PC-3 (cell line): Measurements from ENCODE around the gene NUBPL. TPM values are rescaled to one million over a fixed set of nuclear protein-coding genes. Genes with fewer than 3 reads are reported as not detected.
A peak's percentile ranks its signal among the peaks of the same experiment; 100 is the strongest.

Experiments used
- ATAC-seq: fragments of 200-7000 bp; cut with Tn5 transposase; 2 replicates; pipeline ENCODE4 v1.9.1; 2020; ENCODE audit warnings: mild to moderate bottlenecking, moderate library complexity
- BruUV-seq: library from RNA; stranded (reverse); fragments of 400-500 nt; replicated peaks from 2 replicates; lab custom pipeline; 2021; lab: Mats Ljungman, UMichigan
- CTCF ChIA-PET: fragments of 300-600 bp; sonication (Branson Sonifier 250); formaldehyde crosslinking; loops from one replicate; lab custom pipeline; 2022; ENCODE audit warnings: antibody characterized with exemption; lab: Charles Lee
- POLR2A ChIA-PET: fragments of 300-600 bp; sonication (Branson Sonifier 250); formaldehyde crosslinking; loops from one replicate; lab custom pipeline; 2022; ENCODE audit warnings: antibody characterized with exemption; ENCODE audit not compliant: unreplicated experiment; lab: Charles Lee
- DNase-seq: peaks from one replicate; pipeline ENCODE4 v3.0.0-alpha.2; 2015
- H2AFZ ChIP-seq: fragments of 300-600 bp; sonication (generic); 2 replicates; pipeline ENCODE4 v1.6.0; 2016; ENCODE audit warnings: antibody characterized with exemption, low read length
- H3F3A ChIP-seq: fragments of 300-600 bp; sonication (generic); one replicate; pipeline ENCODE4 v1.6.0; 2017; ENCODE audit warnings: antibody characterized with exemption, low read length, control low read depth, mild to moderate bottlenecking; ENCODE audit not compliant: unreplicated experiment
- H3K27ac ChIP-seq: fragments of 300-600 bp; sonication (generic); 2 replicates; pipeline ENCODE4 v1.5.1; 2016; ENCODE audit warnings: mild to moderate bottlenecking, low read length
- H3K27me3 ChIP-seq: fragments of 300-600 bp; sonication (generic); 2 replicates; pipeline ENCODE4 v1.6.1; 2016; ENCODE audit warnings: low read length, mixed read lengths
- H3K36me3 ChIP-seq: fragments of 300-600 bp; sonication (generic); 2 replicates; pipeline ENCODE4 v1.6.1; 2016; ENCODE audit warnings: low read depth, mixed run types, low read length, mixed read lengths
- H3K4me1 ChIP-seq: fragments of 300-600 bp; sonication (generic); 2 replicates; pipeline ENCODE4 v1.5.1; 2016; ENCODE audit warnings: low read length; ENCODE audit not compliant: insufficient read depth
- H3K4me2 ChIP-seq: fragments of 300-600 bp; sonication (generic); 2 replicates; pipeline ENCODE4 v1.6.0; 2016; ENCODE audit warnings: low read length
- H3K4me3 ChIP-seq: fragments of 300-600 bp; sonication (generic); 2 replicates; pipeline ENCODE4 v1.5.1; 2016; ENCODE audit warnings: mild to moderate bottlenecking, low read length, mixed read lengths
- H3K79me2 ChIP-seq: fragments of 300-600 bp; sonication (generic); 2 replicates; pipeline ENCODE4 v1.6.1; 2017; ENCODE audit warnings: low read length, mixed read lengths
- H3K9ac ChIP-seq: fragments of 300-600 bp; sonication (generic); 2 replicates; pipeline ENCODE4 v1.6.0; 2016; ENCODE audit warnings: mild to moderate bottlenecking, low read length
- H3K9me2 ChIP-seq: fragments of 300-600 bp; sonication (generic); replicated peaks from 2 replicates; pipeline ENCODE4 v1.6.1; 2016; ENCODE audit warnings: mixed run types, low read length, mixed read lengths
- H3K9me3 ChIP-seq: fragments of 300-600 bp; sonication (generic); 2 replicates; pipeline ENCODE4 v1.6.1; 2016; ENCODE audit warnings: low read length, mixed read lengths
- H4K20me1 ChIP-seq: fragments of 300-600 bp; sonication (generic); 2 replicates; pipeline ENCODE4 v1.6.1; 2016; ENCODE audit warnings: low read length, mixed read lengths
- EZH2 ChIP-seq: fragments of 300-600 bp; sonication (generic); IDR thresholded peaks from one replicate; pipeline ENCODE4 v1.6.1; 2017; ENCODE audit warnings: antibody characterized with exemption, mild to moderate bottlenecking, low read length; ENCODE audit not compliant: unreplicated experiment
- EZH2phosphoT487 ChIP-seq: fragments of 300-600 bp; sonication (generic); IDR thresholded peaks from 2 replicates; pipeline ENCODE4 v1.6.1; 2018; ENCODE audit warnings: mild to moderate bottlenecking, antibody characterized with exemption, low read length, borderline replicate concordance
- intact Hi-C: fragments of 100-400 bp; cut with micrococcal nuclease; formaldehyde crosslinking; loops from 2 replicates; pipeline ENCODE4 v1.9.0; 2023
- total RNA-seq: library from RNA; depleted of rRNA; stranded (reverse); fragments of >200 nt; gene quantifications from 2 replicates; pipeline ENCODE4 v1.2.3, GENCODE V29; 2014
- TF ChIP-seq, protein P1 (sequence below): fragments of 300-600 bp; sonication (generic); conservative IDR thresholded peaks from 2 replicates; pipeline ENCODE4 v1.5.1; 2017; ENCODE audit warnings: antibody characterized with exemption, low read depth, mild to moderate bottlenecking, low read length

Gene NUBPL
- total RNA-seq, 1 experiment from 2014 or later = 14.9 TPM

DNA sequence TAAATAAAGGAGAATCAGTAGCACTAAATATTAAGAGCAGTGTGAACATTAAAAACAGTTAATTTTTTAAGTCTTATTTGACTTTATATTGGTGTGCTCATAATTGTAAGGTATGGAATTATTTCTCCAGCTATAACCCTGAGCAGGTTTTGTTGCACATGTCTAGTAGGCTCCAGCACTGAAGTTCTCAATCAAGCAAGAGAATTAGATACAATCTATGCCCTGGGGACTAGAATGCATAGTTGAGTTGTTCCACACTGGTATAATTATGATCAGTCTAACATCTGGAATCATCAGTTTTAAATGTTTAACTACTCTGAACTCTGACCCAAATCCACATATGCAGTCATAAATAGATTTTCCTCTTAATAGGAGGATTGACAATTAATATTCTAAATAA lies 258.1 kb downstream of the NUBPL start:
- no peaks in the 10 kb centered on the region for H3K36me3 ChIP-seq
- intact Hi-C loops = loop anchor here (10.0 kb wide), 1 partner anchor 256 kb away; the partner anchor contains the start of gene ARHGAP5
- H3K9ac ChIP-seq = no peak overlapping the region
- H4K20me1 ChIP-seq = no peaks in the 10 kb centered on the region
- no peak overlapping the region for H3K4me3 ChIP-seq
- DNase-seq (peak; percentile 12), ATAC-seq (peak; percentile 64)
- H3F3A ChIP-seq = no peaks in the 10 kb centered on the region
- no peaks in the 10 kb centered on the region for H3K9me3 ChIP-seq
- no peaks in the 10 kb centered on the region for H3K9me2 ChIP-seq
- peak overlapping the region; percentile 32 for H3K4me2 ChIP-seq
- no peak overlapping the region for H3K27ac ChIP-seq
- peaks cover 14% of the 10 kb centered on the region for H3K4me1 ChIP-seq
- ChIA-PET POLR2A (no interaction called here), CTCF (no interaction called here)
- BruUV-seq = no TSS peak
- no peaks in the 10 kb centered on the region for H3K79me2 ChIP-seq
- no peak overlapping the region for H2AFZ ChIP-seq
- no peaks in the 10 kb centered on the region for H3K27me3 ChIP-seq
- no peak for TF ChIP-seq EZH2phosphoT487
- TF ChIP-seq, protein P1, sequence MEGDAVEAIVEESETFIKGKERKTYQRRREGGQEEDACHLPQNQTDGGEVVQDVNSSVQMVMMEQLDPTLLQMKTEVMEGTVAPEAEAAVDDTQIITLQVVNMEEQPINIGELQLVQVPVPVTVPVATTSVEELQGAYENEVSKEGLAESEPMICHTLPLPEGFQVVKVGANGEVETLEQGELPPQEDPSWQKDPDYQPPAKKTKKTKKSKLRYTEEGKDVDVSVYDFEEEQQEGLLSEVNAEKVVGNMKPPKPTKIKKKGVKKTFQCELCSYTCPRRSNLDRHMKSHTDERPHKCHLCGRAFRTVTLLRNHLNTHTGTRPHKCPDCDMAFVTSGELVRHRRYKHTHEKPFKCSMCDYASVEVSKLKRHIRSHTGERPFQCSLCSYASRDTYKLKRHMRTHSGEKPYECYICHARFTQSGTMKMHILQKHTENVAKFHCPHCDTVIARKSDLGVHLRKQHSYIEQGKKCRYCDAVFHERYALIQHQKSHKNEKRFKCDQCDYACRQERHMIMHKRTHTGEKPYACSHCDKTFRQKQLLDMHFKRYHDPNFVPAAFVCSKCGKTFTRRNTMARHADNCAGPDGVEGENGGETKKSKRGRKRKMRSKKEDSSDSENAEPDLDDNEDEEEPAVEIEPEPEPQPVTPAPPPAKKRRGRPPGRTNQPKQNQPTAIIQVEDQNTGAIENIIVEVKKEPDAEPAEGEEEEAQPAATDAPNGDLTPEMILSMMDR = no peak
- TF ChIP-seq EZH2 = no peak

DNA sequence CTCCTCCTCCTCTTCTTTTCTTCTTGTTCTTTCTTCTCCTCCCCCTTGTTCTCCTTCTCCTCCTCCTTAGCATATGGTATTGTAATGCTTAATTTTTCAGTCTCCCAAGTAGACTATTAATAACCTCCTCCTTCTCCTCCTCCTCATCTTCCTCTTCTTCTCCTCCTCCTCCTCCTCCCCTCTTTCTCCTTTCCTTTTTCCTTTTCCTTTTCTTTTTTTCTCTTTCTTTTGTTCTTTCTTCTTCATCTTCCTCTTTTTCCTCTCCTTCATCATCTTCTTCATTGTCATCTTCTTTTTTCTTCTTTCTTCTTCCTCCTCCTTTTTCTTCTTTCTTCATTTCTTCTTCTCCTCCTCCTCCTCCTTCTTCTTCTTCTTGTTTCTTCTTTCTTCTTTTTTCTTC lies 264.3 kb downstream of the NUBPL start:
- ATAC-seq = no peak
- POLR2A ChIA-PET = no interaction called here
- H3K9ac ChIP-seq = no peak overlapping the region

DNA sequence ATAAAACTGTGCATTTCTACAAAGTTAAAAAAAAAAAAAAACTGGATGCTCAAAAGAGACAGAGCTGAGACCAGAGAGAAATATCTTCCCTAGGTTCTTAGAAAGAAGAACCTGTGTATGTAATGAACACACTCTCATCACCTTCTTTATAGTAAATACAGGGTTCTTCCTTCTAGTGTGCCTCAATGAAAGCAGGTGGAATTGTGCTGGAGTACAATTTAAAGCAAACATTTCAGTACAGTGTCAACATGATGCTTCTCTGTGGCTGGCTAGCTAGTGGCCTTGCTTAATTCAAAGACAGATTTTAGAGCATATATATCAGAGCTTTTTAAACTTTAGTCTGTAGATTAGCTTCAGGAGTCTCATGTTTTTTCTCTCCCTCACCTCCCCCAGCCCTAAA lies 266.1 kb downstream of the NUBPL start:
- H3K9me2 ChIP-seq = no peaks in the 10 kb centered on the region
- intact Hi-C loops = no loop called here
- H3F3A ChIP-seq = no peaks in the 10 kb centered on the region
- ATAC-seq (no peak), DNase-seq (no peak)
- H3K4me1 ChIP-seq = no peaks in the 10 kb centered on the region
- BruUV-seq = no TSS peak
- H3K9ac ChIP-seq = no peak overlapping the region
- ChIA-PET POLR2A (interaction anchor here (0.6 kb wide), 1 partner anchor 635 kb away, joined by 15 read pairs; no protein-coding TSS in a partner anchor), CTCF (no interaction called here)
- H2AFZ ChIP-seq = no peak overlapping the region
- H3K9me3 ChIP-seq = no peaks in the 10 kb centered on the region
- H3K4me2 ChIP-seq = no peak overlapping the region
- H3K27ac ChIP-seq = no peak overlapping the region
- H3K27me3 ChIP-seq = no peaks in the 10 kb centered on the region
- H3K4me3 ChIP-seq = no peak overlapping the region
- no peaks in the 10 kb centered on the region for H4K20me1 ChIP-seq
- no peaks in the 10 kb centered on the region for H3K36me3 ChIP-seq
- TF ChIP-seq, protein P1 = no peak
- TF ChIP-seq EZH2 (no peak), EZH2phosphoT487 (no peak)
- H3K79me2 ChIP-seq = no peaks in the 10 kb centered on the region

More for the DNA sequence above, 264.3 kb downstream of the NUBPL start:
- no peak for DNase-seq
- H3K9me3 ChIP-seq = no peaks in the 10 kb centered on the region
- no peak overlapping the region for H2AFZ ChIP-seq
- no peaks in the 10 kb centered on the region for H3K9me2 ChIP-seq
- intact Hi-C loops = no loop called here
- H3K36me3 ChIP-seq = no peaks in the 10 kb centered on the region
- no peak overlapping the region for H3K4me3 ChIP-seq
- TF ChIP-seq EZH2phosphoT487 (no peak), EZH2 (no peak)
- TF ChIP-seq, protein P1 = no peak
- no peaks in the 10 kb centered on the region for H4K20me1 ChIP-seq
- H3K27me3 ChIP-seq = no peaks in the 10 kb centered on the region
- no peak overlapping the region for H3K27ac ChIP-seq
- H3F3A ChIP-seq = no peaks in the 10 kb centered on the region
- no peaks in the 10 kb centered on the region for H3K4me1 ChIP-seq
- CTCF ChIA-PET = no interaction called here
- BruUV-seq = no TSS peak
- no peaks in the 10 kb centered on the region for H3K79me2 ChIP-seq
- H3K4me2 ChIP-seq = no peak overlapping the region
